ENCODE measurements around the gene VSIG10L2.

GRCh38 chr11:125903711-125904659 is 41.9 kb upstream of the VSIG10L2 start, which contains the start of gene DDX25:
- no peak for TF ChIP-seq CTCF (IDR thresholded peaks at IDR 0.05; ENCODE audit: insufficient read depth, low read length, poor library complexity, severe bottlenecking)
- no peak for TF ChIP-seq EZH2phosphoT487 (conservative IDR thresholded peaks at IDR 0.05; ENCODE audit: low read length)
